Measurements from ENCODE around the gene PNLIPRP3.

Gene PNLIPRP3

GRCh38 chr10:116451711-116452337 lies 24.2 kb downstream of the PNLIPRP3 start:
- no peak for DNase-seq

GRCh38 chr10:116452338-116452720 lies 24.7 kb downstream of the PNLIPRP3 start:
- no peak for DNase-seq

- no peak for DNase-seq
Observed at GRCh38 chr10:116457488-116457887, 29.8 kb downstream of the PNLIPRP3 start.

GRCh38 chr10:116460219-116460618 lies 32.6 kb downstream of the PNLIPRP3 start:
- no peak for DNase-seq

- no peak for DNase-seq
Observed at GRCh38 chr10:116461680-116462079, 34.0 kb downstream of the PNLIPRP3 start.

- DNase-seq, result no peak
Observed at GRCh38 chr10:116464257-116464656, 36.6 kb downstream of the PNLIPRP3 start.

GRCh38 chr10:116465546-116465945 lies 37.9 kb downstream of the PNLIPRP3 start:
- no peak for DNase-seq

GRCh38 chr10:116466715-116467422 lies 39.2 kb downstream of the PNLIPRP3 start:
- DNase-seq, result no peak

GRCh38 chr10:116469437-116469836 lies 41.8 kb downstream of the PNLIPRP3 start:
- no peak for DNase-seq

GRCh38 chr10:116470071-116470470 lies 42.4 kb downstream of the PNLIPRP3 start:
- no peak for DNase-seq

- DNase-seq, result no peak
Observed at GRCh38 chr10:116470768-116471415, 43.2 kb downstream of the PNLIPRP3 start.

- DNase-seq, result no peak
Observed at GRCh38 chr10:116472891-116473290, 45.2 kb downstream of the PNLIPRP3 start.

GRCh38 chr10:116475866-116476265 lies 48.2 kb downstream of the PNLIPRP3 start:
- no peak for DNase-seq

- no peak for DNase-seq
Observed at GRCh38 chr10:116476461-116476860, 48.8 kb downstream of the PNLIPRP3 start.

- DNase-seq, result no peak
Observed at GRCh38 chr10:116477986-116478664, 50.5 kb downstream of the PNLIPRP3 start.

GRCh38 chr10:116486770-116487448 lies 59.3 kb downstream of the PNLIPRP3 start:
- no peak for DNase-seq

GRCh38 chr10:116487522-116488430 lies 60.1 kb downstream of the PNLIPRP3 start:
- DNase-seq, result no peak

- no peak for DNase-seq
Observed at GRCh38 chr10:116489460-116489859, 61.8 kb downstream of the PNLIPRP3 start.

- DNase-seq, result no peak
Observed at GRCh38 chr10:116490028-116490662, 62.5 kb downstream of the PNLIPRP3 start.

GRCh38 chr10:116504786-116505185 lies 77.1 kb downstream of the PNLIPRP3 start:
- DNase-seq, result no peak

- DNase-seq, result no peak
Observed at GRCh38 chr10:116510565-116510964, 82.9 kb downstream of the PNLIPRP3 start.

Data from NCI-H2081 treated with DMSO at 0.1 percent for 48 hours (cell line).